ENCODE measurements around the gene CTSE. TPM values are rescaled to one million over a fixed set of nuclear protein-coding genes. Genes with fewer than 3 reads are reported as not detected.

CTSE gene
- total and polyA plus RNA-seq, 5 donors, result 0.18 TPM; not detected in 4

DNA sequence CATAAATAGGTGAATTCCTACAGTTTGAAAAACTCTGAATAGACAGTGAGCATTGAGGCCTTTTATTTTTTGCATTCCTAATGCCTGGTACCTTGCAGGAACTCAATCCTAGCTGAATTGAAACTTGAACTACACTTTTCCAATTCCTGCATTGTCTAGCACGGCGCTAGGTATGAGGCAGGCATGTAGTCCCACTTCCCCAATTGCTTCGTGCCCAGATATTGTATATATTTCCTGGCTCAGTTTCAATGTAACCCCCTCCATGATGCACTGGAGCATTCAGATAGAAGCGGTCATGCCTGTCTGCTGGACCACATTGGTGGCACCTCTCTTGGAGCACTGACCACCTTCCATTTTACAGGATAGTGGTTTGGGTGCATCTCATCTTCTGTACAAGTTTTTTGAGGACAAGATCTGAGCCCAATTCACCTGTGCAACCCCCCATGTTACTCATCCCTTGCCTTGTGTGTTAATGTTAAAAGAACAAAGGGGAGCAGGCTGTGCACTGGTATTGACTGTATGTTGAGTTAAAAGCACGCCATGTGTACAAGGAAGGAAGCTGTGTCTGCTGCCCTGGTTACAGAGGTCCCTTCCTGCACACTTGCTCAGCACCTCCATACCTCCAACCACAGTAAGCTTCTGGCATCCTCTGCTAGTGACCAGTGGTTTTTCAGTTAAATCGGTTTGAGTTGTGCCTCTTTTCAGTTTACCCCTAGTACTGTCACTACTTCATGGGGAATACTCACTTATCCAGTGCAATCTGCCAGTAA, 10.5 kb downstream of the CTSE start:
- DNase-seq (no peak), ATAC-seq (no peak)
- intact Hi-C loops (cut with DNase I), result no loop called here
- WGBS, result 85% methylated on average over 6 of the region's 6 CpGs
- Histone ChIP-seq H3K4me3 (ENCODE audit: low read length) (no peak overlapping the region), H3K4me1 (ENCODE audit: control insufficient read depth, insufficient read depth, low read length) (no peaks in the 10 kb centered on the region), H3K27me3 (ENCODE audit: control insufficient read depth, insufficient read depth) (no peaks in the 10 kb centered on the region), H3K9me3 (ENCODE audit: control insufficient read depth, low read length) (no peaks in the 10 kb centered on the region), H3K27ac (ENCODE audit: low read length) (no peak overlapping the region)

DNA sequence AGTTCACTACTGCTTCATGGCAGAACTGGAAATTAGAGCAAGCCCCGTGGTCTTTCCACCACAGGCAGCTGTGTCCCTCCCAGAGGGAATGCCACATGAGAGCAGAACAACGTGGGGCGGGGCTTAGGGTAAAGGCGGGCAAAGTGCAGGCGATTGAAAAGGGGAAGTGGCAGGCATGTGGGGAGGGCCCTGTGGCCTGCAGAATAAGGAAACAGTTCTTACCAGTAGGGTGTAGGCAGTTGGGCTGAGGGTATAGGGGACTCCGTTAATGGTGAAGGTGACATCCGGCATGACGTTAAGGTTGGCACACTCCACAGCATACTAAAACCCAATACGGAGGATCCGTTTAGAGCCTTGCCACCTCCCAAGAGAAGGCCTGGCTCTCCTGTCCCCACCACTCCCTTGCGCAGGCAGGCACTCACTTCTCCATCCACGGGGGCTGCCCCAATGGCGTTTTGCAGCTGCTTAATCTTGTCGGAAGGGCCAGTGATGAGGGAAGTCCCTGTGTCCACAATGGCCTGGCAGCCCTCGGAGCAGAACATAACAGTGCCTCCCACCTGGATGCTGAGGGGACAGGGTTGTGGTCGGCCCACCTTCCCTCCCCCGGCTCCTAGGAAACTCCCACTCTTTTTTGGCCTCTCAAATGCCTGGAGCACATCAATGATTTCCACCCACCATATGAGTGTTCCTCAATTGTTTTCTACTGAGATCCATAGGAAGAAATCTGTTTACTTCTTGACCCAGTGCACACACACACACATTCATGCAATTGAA, 11.4 kb downstream of the CTSE start:
- ATAC-seq (peak; percentile 76), DNase-seq (peak; percentile 66 to 89 (median 86))
- intact Hi-C loops (cut with DNase I), result no loop called here
- Histone ChIP-seq H3K4me3 (ENCODE audit: low read length) (no peak overlapping the region), H3K27ac (ENCODE audit: low read length) (no peak overlapping the region), H3K27me3 (ENCODE audit: control insufficient read depth, insufficient read depth) (no peaks in the 10 kb centered on the region), H3K4me1 (ENCODE audit: control insufficient read depth, insufficient read depth, low read length) (no peaks in the 10 kb centered on the region), H3K9me3 (ENCODE audit: control insufficient read depth, low read length) (no peaks in the 10 kb centered on the region)
- WGBS, result 69% methylated on average over 17 of the region's 17 CpGs

DNA sequence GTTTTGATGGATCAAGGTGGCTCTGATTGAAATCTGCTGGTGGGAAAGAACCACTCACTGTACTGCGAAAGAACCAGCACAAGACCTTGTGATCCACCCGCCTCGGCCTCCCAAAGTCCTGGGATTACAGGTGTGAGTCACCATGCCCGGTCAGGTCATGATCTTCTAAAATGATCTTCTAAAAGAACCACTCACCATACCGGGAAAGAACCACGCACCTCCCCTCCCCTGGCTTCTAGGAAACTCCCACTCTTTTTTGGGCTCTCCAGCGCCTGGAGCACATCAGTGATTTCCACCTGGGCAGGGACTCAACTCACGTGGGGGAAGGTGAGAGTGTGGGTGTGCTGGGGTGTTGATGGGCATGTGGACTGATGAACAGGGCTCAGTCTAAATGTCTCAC, 12.6 kb downstream of the CTSE start:
- Histone ChIP-seq H3K4me1 (ENCODE audit: control insufficient read depth, insufficient read depth, low read length) (no peaks in the 10 kb centered on the region), H3K9me3 (ENCODE audit: control insufficient read depth, low read length) (no peaks in the 10 kb centered on the region), H3K27ac (ENCODE audit: low read length) (no peak overlapping the region), H3K4me3 (ENCODE audit: low read length) (no peak overlapping the region), H3K27me3 (ENCODE audit: control insufficient read depth, insufficient read depth) (no peaks in the 10 kb centered on the region)
- DNase-seq (no peak), ATAC-seq (no peak)
- WGBS, result 91% methylated on average over 8 of the region's 8 CpGs
- intact Hi-C loops (cut with DNase I), result no loop called here

- H3K4me1 ChIP-seq (ENCODE audit: control insufficient read depth, insufficient read depth, low read length), result peaks cover under 1% of the 10 kb centered on the region
- 59% methylated on average over 5 of the region's 5 CpGs for WGBS
- DNase-seq, result no peak
- no peak overlapping the region for H3K27ac ChIP-seq (ENCODE audit: low read length)
- no peaks in the 10 kb centered on the region for H3K9me3 ChIP-seq (ENCODE audit: control insufficient read depth, low read length)
- intact Hi-C loops (cut with DNase I), result no loop called here
- H3K4me3 ChIP-seq (ENCODE audit: low read length), result no peak overlapping the region
- ATAC-seq, result no peak
- H3K27me3 ChIP-seq (ENCODE audit: control insufficient read depth, insufficient read depth), result no peaks in the 10 kb centered on the region
Measured at GRCh38 chr1:206010060-206010459, 13.6 kb downstream of the CTSE start.

GRCh38 chr1:206006946-206007345, 16.7 kb downstream of the CTSE start:
- peaks cover 16% of the 10 kb centered on the region for H3K4me1 ChIP-seq (ENCODE audit: control insufficient read depth, insufficient read depth, low read length)

GRCh38 chr1:206005778-206006180, 17.9 kb downstream of the CTSE start:
- intact Hi-C loops (cut with DNase I), result no loop called here
- DNase-seq (no peak), ATAC-seq (no peak)
- Histone ChIP-seq H3K9me3 (ENCODE audit: control insufficient read depth, low read length) (no peaks in the 10 kb centered on the region), H3K4me3 (ENCODE audit: low read length) (no peak overlapping the region), H3K27ac (ENCODE audit: low read length) (no peak overlapping the region), H3K4me1 (ENCODE audit: control insufficient read depth, insufficient read depth, low read length) (peaks cover 20% of the 10 kb centered on the region), H3K27me3 (ENCODE audit: control insufficient read depth, insufficient read depth) (no peaks in the 10 kb centered on the region)
- WGBS, result 71% methylated on average over 8 of the region's 8 CpGs

More at GRCh38 chr1:206006946-206007345, 16.7 kb downstream of the CTSE start:
- H3K27ac ChIP-seq (ENCODE audit: low read length), result no peak overlapping the region
- DNase-seq, result no peak
- intact Hi-C loops (cut with DNase I), result no loop called here
- ATAC-seq, result no peak
- H3K27me3 ChIP-seq (ENCODE audit: control insufficient read depth, insufficient read depth), result no peaks in the 10 kb centered on the region
- no peaks in the 10 kb centered on the region for H3K9me3 ChIP-seq (ENCODE audit: control insufficient read depth, low read length)
- 77% methylated on average over 4 of the region's 4 CpGs for WGBS
- no peak overlapping the region for H3K4me3 ChIP-seq (ENCODE audit: low read length)

DNA sequence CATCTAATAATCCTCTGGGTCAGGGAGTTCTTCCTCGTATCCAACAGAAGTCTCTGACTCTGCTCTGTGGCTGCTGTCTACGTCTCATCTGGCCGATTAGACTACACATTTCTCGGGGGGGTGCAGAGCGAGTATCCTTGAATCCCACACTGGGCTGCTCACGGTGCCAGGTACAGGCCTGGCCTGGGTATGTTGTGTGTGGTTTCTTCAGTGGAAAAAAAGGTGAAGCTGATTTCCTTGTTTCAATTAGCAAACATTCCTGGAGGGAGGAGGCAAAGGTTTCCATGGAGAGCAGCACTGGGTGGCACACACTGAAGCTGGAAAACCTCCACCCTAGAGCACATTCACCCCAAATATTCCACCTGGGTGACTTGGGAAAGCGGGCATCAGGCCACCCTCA, 18.5 kb downstream of the CTSE start:
- no peaks in the 10 kb centered on the region for H3K27me3 ChIP-seq (ENCODE audit: control insufficient read depth, insufficient read depth)
- ATAC-seq (no peak), DNase-seq (no peak)
- no peak overlapping the region for H3K27ac ChIP-seq (ENCODE audit: low read length)
- H3K4me3 ChIP-seq (ENCODE audit: low read length), result no peak overlapping the region
- WGBS, result 75% methylated on average over 7 of the region's 7 CpGs
- no peaks in the 10 kb centered on the region for H3K9me3 ChIP-seq (ENCODE audit: control insufficient read depth, low read length)
- peaks cover 20% of the 10 kb centered on the region for H3K4me1 ChIP-seq (ENCODE audit: control insufficient read depth, insufficient read depth, low read length)
- intact Hi-C loops (cut with DNase I), result no loop called here

GRCh38 chr1:206004826-206005225, 18.9 kb downstream of the CTSE start:
- WGBS, result 61% methylated on average over 12 of the region's 12 CpGs
- no peak overlapping the region for H3K27ac ChIP-seq (ENCODE audit: low read length)
- H3K4me3 ChIP-seq (ENCODE audit: low read length), result no peak overlapping the region
- H3K9me3 ChIP-seq (ENCODE audit: control insufficient read depth, low read length), result no peaks in the 10 kb centered on the region
- no peak for DNase-seq
- H3K4me1 ChIP-seq (ENCODE audit: control insufficient read depth, insufficient read depth, low read length), result peaks cover 20% of the 10 kb centered on the region
- H3K27me3 ChIP-seq (ENCODE audit: control insufficient read depth, insufficient read depth), result no peaks in the 10 kb centered on the region
- ATAC-seq, result no peak
- intact Hi-C loops (cut with DNase I), result no loop called here

DNA sequence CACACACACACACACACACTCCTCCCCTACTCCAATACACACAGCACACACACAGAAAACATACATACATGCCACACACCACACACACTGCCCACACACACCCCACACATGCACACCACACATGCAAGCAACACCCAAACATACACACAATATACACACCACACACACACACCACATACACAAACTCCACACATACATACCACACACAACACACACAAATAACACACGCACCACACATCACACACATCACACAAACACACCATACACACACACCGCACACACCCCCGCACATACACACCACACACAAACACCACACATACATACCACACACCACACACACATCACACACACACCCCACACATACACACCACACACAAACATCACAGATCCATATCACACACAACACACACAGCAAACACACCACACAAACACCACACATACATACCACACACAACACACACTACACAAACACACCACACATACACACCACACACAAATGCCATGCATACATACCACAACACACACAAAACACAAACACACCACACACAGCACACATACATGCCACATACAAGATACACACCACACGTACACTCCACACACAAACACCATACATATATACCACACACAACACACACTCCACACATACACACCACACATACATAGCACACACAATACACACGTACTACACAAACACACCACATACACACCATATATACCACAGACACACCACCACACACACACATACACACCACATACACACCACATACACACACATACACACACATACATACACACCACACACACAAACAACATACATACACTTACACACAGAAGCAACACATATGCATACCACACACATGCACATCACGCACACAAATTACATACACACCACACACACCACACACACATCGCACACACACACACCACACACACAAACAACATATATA, 19.6 kb downstream of the CTSE start:
- ATAC-seq (no peak), DNase-seq (no peak)
- Histone ChIP-seq H3K4me1 (ENCODE audit: control insufficient read depth, insufficient read depth, low read length) (peaks cover 20% of the 10 kb centered on the region), H3K27me3 (ENCODE audit: control insufficient read depth, insufficient read depth) (no peaks in the 10 kb centered on the region), H3K9me3 (ENCODE audit: control insufficient read depth, low read length) (no peaks in the 10 kb centered on the region), H3K27ac (ENCODE audit: low read length) (peak overlapping the region; percentile 37), H3K4me3 (ENCODE audit: low read length) (no peak overlapping the region)
- 96% methylated on average over 7 of the region's 7 CpGs for WGBS
- intact Hi-C loops (cut with DNase I), result no loop called here

DNA sequence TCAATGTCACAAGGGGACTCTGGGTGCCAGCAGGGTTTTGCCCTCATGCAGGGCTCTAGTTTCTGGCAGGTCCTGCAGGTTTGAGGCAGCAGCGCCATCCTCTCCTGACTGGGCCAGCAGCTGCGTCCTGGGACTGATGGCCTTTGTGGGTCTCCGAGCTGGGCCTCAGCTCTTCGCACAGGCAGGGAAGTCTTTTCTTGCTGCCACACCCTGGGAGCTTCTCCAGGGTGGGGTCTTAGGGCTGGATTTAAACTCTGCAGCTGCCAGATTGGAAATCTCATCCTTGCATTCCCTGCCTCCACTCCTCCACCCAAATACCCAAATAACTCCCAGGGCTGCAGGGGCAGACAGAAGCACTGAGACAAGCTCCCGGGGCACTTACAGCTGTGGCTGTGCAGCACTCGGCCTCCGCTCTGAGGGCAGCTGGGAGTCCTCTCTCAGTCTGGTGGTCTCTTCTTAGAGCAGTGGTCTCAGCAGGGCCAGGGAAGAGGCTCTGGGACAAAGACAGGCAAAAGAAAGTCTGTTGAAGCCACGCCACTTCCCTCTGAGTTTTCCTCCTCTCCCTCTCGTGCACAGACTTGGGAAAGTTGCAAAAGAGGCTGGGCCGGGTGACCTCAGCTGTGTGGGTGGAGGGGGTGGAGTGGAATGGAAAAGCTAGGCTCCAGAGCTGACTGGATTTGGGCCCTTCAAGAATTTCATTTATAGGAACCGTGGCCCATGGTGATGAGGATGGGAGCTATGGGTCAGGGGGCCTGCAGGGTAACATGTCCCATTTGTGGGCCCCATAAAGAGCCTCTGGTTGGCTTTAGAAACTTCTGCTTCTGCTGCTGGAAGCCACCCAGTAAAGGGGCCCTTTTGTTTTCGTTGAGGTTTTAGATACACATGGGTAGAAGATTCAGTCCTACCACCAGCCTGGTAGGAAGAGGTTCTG, 20.6 kb downstream of the CTSE start, which contains the start of gene RAB7B:
RAB7B (minus strand) TSS at position 525 of the 931 bp plus-strand sequence. CDS start 9,260 bp downstream, outside the sequence.
- H3K27ac ChIP-seq (ENCODE audit: low read length), result peak within 1 kb of the TSS; percentile 84
- DNase-seq, result peak; percentile 78 to 87 (median 86)
- intact Hi-C loops (cut with DNase I), result no loop called here
- peak within 1 kb of the TSS; percentile 44 for H3K4me3 ChIP-seq (ENCODE audit: low read length)
- ATAC-seq, result peak; percentile 80 to 85
- whole genome bisulfite sequencing, result 35% methylated on average over 12 of the region's 12 CpGs
- H3K27me3 ChIP-seq (ENCODE audit: control insufficient read depth, insufficient read depth), result no peaks in the 10 kb centered on the region
- peaks cover 26% of the 10 kb centered on the region for H3K4me1 ChIP-seq (ENCODE audit: control insufficient read depth, insufficient read depth, low read length)
- H3K9me3 ChIP-seq (ENCODE audit: control insufficient read depth, low read length), result no peaks in the 10 kb centered on the region
